Keratinocyte (primary cell): ENCODE measurements around the gene SELENOW. TPM values are rescaled to one million over a fixed set of nuclear protein-coding genes. Genes with fewer than 3 reads are reported as not detected.

Experiments
- DNase-seq: peaks from one replicate; pipeline ENCODE4 v3.0.0-alpha.2; 2011; ENCODE audit warnings: low read depth, missing footprints, low spot score
- FAIRE-seq: peaks from 2 replicates; lab custom pipeline; 2011; peaks lifted over from hg19 to GRCh38; lab: Jason Lieb, UNC
- H2AFZ ChIP-seq: 2 replicates; pipeline ENCODE4 v1.6.0; 2012; ENCODE audit warnings: low read length, control low read depth, inconsistent platforms; ENCODE audit not compliant: control insufficient read depth
- H3K27ac ChIP-seq: 2 replicates; pipeline ENCODE4 v1.5.1; 2011; ENCODE audit warnings: low read length; ENCODE audit not compliant: control insufficient read depth, insufficient read depth
- H3K27me3 ChIP-seq: 3 replicates; pipeline ENCODE4 v1.6.0; 2011; ENCODE audit warnings: low read length; ENCODE audit not compliant: control insufficient read depth, insufficient read depth; ENCODE audit errors: extremely low read depth
- H3K36me3 ChIP-seq, 2 experiments: 2 replicates in 1 of 2; 3 replicates in 1 of 2; pipeline ENCODE4 v1.5.1; 2011; ENCODE audit warnings: low read length in 2 of 2, mild to moderate bottlenecking in 1 of 2; ENCODE audit not compliant: control insufficient read depth in 2 of 2, insufficient read depth in 2 of 2; ENCODE audit errors: extremely low read depth in 1 of 2
- H3K4me1 ChIP-seq: 3 replicates; pipeline ENCODE4 v1.5.1; 2011; ENCODE audit warnings: low read length; ENCODE audit not compliant: control insufficient read depth, insufficient read depth; ENCODE audit errors: extremely low read depth
- H3K4me2 ChIP-seq: 3 replicates; pipeline ENCODE4 v1.6.0; 2011; ENCODE audit warnings: low read depth, low read length; ENCODE audit not compliant: control insufficient read depth, insufficient read depth; ENCODE audit errors: extremely low read depth
- H3K4me3 ChIP-seq, 3 experiments: fragments of 200-600 bp in 1 of 3; sonication (generic) in 1 of 3; 2 replicates in 2 of 3; 3 replicates in 1 of 3; pipeline ENCODE4 v1.5.1; 2011 to 2016; ENCODE audit warnings: low read length in 3 of 3, mild to moderate bottlenecking in 3 of 3, control low read depth in 2 of 3, inconsistent platforms in 1 of 3, low read depth in 1 of 3, mixed read lengths in 1 of 3, mixed run types in 1 of 3, moderate library complexity in 1 of 3; ENCODE audit not compliant: control insufficient read depth in 2 of 3, insufficient read depth in 2 of 3; ENCODE audit errors: extremely low read depth in 1 of 3
- H3K79me2 ChIP-seq: 2 replicates; pipeline ENCODE4 v1.6.0; 2012; ENCODE audit warnings: low read length; ENCODE audit not compliant: control insufficient read depth, insufficient read depth
- H3K9ac ChIP-seq: 3 replicates; pipeline ENCODE4 v1.6.0; 2011; ENCODE audit warnings: low read length; ENCODE audit not compliant: control insufficient read depth, insufficient read depth; ENCODE audit errors: extremely low read depth
- H3K9me1 ChIP-seq: 3 replicates; pipeline ENCODE4 v1.6.0; 2011; ENCODE audit warnings: low read length; ENCODE audit not compliant: control insufficient read depth, insufficient read depth; ENCODE audit errors: extremely low read depth
- H3K9me3 ChIP-seq: 2 replicates; pipeline ENCODE4 v1.5.1; 2012; ENCODE audit warnings: low read depth, low read length; ENCODE audit not compliant: control insufficient read depth
- H4K20me1 ChIP-seq: 3 replicates; pipeline ENCODE4 v1.6.0; 2011; ENCODE audit warnings: low read length; ENCODE audit not compliant: control insufficient read depth, insufficient read depth; ENCODE audit errors: extremely low read depth
- EZH2 ChIP-seq: IDR thresholded peaks from one replicate; pipeline ENCODE4 v1.6.1; 2012; ENCODE audit warnings: inconsistent platforms, mild to moderate bottlenecking, low read length, moderate library complexity
- dilution Hi-C: fragments of 300-500 bp; cut with MboI; formaldehyde crosslinking; loops from one replicate; pipeline ENCODE4 v1.7.0; 2020; ENCODE audit warnings: low sequenced_read_pairs; ENCODE audit not compliant: extremely low pct_ligation_motif_present
- polyA plus RNA-seq, 5 experiments: library from polyadenylated mRNA; depleted of rRNA in 3 of 5; stranded (reverse) in 3 of 5; stranded (forward) in 1 of 5; unstranded in 1 of 5; fragments of >200 nt; gene quantifications; 1 replicate in 1 of 5; 2 replicates in 3 of 5; 3 replicates in 1 of 5; pipeline versions ENCODE4 v1.2.1 to v1.2.3, GENCODE V29; 2011 to 2012; ENCODE audit warnings: missing spikeins in 2 of 5, low read depth in 1 of 5, low replicate concordance in 1 of 5
- TF ChIP-seq, protein P1 (sequence below), 3 experiments: IDR thresholded peaks in 1 of 3; conservative IDR thresholded peaks in 1 of 3; optimal IDR thresholded peaks in 1 of 3; 2 replicates in 2 of 3; 3 replicates in 1 of 3; pipeline versions ENCODE3 to v1.5.1; 2011; ENCODE audit warnings: low read length in 3 of 3, mild to moderate bottlenecking in 3 of 3, moderate library complexity in 2 of 3, control low read depth in 1 of 3, inconsistent platforms in 1 of 3; ENCODE audit not compliant: insufficient read depth in 2 of 3; ENCODE audit errors: extremely low read depth in 1 of 3

The SELENOW gene
- polyA plus RNA-seq, 1 donor (not counting 4 experiments of a cell fraction or from before 2014, with no cell fraction given): 509 TPM

DNA sequence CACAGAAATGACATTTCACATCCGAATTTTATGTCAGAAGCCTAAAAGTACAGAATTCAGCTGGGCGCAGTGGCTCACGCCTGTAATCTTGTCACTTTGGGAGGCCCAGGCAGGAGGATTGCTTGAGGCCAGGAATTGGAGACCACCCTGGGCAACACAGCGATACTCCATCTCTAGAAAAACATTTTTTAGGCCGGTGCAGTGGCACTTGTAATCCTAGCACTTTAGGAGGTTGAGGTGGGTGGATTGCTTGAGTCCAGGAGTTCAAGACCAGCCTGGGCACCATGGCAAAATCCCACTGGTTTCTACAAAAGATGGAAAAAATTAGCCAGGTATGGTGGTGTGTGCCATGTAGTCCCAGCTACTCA lies 17.9 kb upstream of the SELENOW start:
- no peaks in the 10 kb centered on the region for H3K79me2 ChIP-seq
- H3K4me3 ChIP-seq: no peak overlapping the region
- H3K27me3 ChIP-seq: no peaks in the 10 kb centered on the region
- DNase-seq (no peak), FAIRE-seq (no peak)
- no peak overlapping the region for H3K4me2 ChIP-seq
- H3K9me3 ChIP-seq: no peaks in the 10 kb centered on the region
- H2AFZ ChIP-seq: no peak overlapping the region
- TF ChIP-seq, protein P1, sequence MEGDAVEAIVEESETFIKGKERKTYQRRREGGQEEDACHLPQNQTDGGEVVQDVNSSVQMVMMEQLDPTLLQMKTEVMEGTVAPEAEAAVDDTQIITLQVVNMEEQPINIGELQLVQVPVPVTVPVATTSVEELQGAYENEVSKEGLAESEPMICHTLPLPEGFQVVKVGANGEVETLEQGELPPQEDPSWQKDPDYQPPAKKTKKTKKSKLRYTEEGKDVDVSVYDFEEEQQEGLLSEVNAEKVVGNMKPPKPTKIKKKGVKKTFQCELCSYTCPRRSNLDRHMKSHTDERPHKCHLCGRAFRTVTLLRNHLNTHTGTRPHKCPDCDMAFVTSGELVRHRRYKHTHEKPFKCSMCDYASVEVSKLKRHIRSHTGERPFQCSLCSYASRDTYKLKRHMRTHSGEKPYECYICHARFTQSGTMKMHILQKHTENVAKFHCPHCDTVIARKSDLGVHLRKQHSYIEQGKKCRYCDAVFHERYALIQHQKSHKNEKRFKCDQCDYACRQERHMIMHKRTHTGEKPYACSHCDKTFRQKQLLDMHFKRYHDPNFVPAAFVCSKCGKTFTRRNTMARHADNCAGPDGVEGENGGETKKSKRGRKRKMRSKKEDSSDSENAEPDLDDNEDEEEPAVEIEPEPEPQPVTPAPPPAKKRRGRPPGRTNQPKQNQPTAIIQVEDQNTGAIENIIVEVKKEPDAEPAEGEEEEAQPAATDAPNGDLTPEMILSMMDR (optimal IDR thresholded peaks at IDR 0.05 in 1 of 3, IDR thresholded peaks at IDR 0.05 in 1 of 3, conservative IDR thresholded peaks at IDR 0.05 in 1 of 3; ENCODE audit: extremely low read depth in 1 of 3, insufficient read depth in 2 of 3, low read length in 3 of 3): no peak
- no peak for TF ChIP-seq EZH2
- H3K9me1 ChIP-seq: no peaks in the 10 kb centered on the region
- H3K36me3 ChIP-seq: peaks cover 24 to 32% of the 10 kb centered on the region in 2 experiments
- H4K20me1 ChIP-seq: no peaks in the 10 kb centered on the region
- no peaks in the 10 kb centered on the region for H3K4me1 ChIP-seq
- dilution Hi-C loops: no loop called here
- no peak overlapping the region for H3K9ac ChIP-seq
- H3K27ac ChIP-seq: no peak overlapping the region

DNA sequence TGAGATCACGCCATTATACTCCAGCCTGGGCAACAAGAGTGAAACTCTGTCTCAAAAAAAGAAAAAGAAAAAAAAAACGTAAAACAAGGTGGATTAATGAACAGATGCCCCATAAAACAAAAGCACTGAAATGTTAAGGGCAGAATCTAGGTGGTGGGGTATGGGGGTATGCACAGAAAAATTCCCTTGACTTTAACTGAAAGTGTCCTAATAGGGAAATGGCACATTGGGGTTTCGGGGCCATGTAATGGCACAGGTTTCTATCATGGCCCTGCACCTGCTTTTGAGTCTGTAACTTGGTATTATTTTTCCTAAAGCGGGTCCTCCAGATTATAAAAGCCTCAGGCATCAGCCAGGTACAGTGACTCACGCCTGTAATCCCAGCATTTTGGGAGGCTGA lies 16.9 kb upstream of the SELENOW start:
- Histone ChIP-seq H3K36me3 (peaks cover 16 to 22% of the 10 kb centered on the region in 2 experiments), H3K9me1 (no peaks in the 10 kb centered on the region), H3K9me3 (no peaks in the 10 kb centered on the region), H3K4me2 (no peak overlapping the region), H3K79me2 (no peaks in the 10 kb centered on the region), H2AFZ (no peak overlapping the region), H3K4me3 (no peak overlapping the region), H3K4me1 (no peaks in the 10 kb centered on the region), H3K27me3 (no peaks in the 10 kb centered on the region), H3K9ac (no peak overlapping the region), H4K20me1 (no peaks in the 10 kb centered on the region), H3K27ac (no peak overlapping the region)
- no peak for DNase-seq
- FAIRE-seq: no peak
- dilution Hi-C loops: no loop called here
- TF ChIP-seq, protein P1 (optimal IDR thresholded peaks at IDR 0.05 in 1 of 3, IDR thresholded peaks at IDR 0.05 in 1 of 3, conservative IDR thresholded peaks at IDR 0.05 in 1 of 3; ENCODE audit: extremely low read depth in 1 of 3, insufficient read depth in 2 of 3, low read length in 3 of 3): no peak
- no peak for TF ChIP-seq EZH2
